ENCODE measurements around the gene ERMP1.

DNA sequence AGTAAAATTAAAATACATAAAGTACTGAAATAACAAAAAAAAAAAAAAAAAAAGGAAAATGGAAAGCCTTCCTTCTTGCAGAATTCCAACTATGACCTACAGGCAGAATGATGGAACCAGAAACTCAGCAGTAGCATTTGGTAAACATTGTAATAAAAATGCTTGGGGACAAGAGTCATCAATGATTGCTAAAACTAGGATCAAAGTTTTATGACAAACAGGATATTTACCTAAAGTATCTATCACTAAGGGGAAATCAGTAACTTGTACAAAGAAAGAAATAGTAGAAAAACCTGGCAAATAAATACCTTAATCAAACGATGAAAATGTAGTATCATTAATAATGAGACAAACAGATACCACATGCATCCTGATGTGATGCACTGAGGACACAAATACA lies 17.5 kb downstream of the ERMP1 start:
- TF ChIP-seq, protein P1, sequence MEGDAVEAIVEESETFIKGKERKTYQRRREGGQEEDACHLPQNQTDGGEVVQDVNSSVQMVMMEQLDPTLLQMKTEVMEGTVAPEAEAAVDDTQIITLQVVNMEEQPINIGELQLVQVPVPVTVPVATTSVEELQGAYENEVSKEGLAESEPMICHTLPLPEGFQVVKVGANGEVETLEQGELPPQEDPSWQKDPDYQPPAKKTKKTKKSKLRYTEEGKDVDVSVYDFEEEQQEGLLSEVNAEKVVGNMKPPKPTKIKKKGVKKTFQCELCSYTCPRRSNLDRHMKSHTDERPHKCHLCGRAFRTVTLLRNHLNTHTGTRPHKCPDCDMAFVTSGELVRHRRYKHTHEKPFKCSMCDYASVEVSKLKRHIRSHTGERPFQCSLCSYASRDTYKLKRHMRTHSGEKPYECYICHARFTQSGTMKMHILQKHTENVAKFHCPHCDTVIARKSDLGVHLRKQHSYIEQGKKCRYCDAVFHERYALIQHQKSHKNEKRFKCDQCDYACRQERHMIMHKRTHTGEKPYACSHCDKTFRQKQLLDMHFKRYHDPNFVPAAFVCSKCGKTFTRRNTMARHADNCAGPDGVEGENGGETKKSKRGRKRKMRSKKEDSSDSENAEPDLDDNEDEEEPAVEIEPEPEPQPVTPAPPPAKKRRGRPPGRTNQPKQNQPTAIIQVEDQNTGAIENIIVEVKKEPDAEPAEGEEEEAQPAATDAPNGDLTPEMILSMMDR (IDR thresholded peaks at IDR 0.05; ENCODE audit: low read depth, low read length), result no peak
- no peak for TF ChIP-seq EZH2phosphoT487 (IDR thresholded peaks at IDR 0.05; ENCODE audit: low read depth)

Measured in OCI-LY3 (cell line).